ENCODE measurements around the gene SNORC.

Gene SNORC

DNA sequence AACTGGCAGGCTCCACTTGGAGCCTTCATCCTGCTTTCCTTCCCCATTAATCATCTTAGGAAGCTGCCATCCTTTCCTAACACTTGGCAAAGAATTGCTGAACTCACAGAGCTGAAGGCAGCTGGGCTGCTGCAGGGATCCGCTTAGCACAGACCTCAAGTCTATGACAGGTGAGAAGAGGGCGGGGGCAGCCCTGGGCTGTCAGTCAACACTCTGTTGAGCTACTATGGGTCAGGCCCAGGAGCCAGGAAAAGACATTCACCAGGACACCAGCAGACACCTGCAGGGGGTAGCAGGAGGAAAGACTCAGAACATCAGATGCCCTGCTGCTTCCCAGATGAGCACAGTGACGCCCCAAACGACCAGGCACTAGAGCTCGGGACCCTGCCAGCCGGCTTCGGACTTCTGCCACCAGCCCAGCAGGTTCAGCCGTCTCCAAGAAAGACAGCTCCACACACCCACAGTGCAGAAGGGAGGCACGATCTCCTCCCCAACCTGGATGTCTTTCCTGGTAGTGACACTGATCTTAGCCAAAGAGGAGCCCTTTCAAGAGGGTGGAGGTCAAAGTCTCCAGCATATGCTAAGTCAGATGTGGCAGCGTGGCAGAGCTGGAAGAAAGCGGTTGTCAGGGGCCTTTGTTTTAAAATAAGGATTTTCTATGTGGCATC, 55.2 kb downstream of the SNORC start:
- no peak for DNase-seq (ENCODE audit: low read depth in 2 of 2, low spot score in 1 of 2)

- DNase-seq (ENCODE audit: low read depth in 2 of 2, low spot score in 1 of 2): no peak
Observed at GRCh38 chr2:232925821-232926156, 55.7 kb downstream of the SNORC start.

DNA sequence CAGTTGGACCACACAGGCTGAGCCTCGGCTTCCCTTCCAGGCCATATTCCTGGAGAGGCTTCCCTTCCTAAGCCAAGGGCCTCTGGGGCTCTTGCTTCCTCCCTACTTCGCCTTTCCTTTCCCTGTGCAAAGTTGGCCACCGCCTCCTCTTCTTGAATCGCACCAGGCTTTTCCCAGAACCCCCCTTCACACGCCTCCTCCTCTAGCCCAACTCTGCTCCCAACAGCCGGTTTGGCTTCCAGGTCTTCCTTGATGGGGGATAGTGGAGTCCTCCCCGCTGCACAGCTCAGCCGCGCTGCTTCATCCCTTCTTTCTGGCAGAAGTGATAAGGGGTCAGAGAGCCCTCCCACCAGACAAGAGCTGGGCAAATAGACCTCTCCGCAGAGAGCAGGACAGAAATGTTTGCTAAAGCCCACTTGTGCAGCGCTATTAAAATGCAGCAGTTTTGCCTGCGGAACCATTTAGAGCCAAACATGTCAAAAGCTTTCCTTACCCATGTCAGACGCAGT, 56.4 kb downstream of the SNORC start:
- DNase-seq (ENCODE audit: low read depth in 2 of 2, low spot score in 1 of 2): no peak

GRCh38 chr2:232927032-232927792, 57.1 kb downstream of the SNORC start:
- no peak for DNase-seq (ENCODE audit: low read depth in 2 of 2, low spot score in 1 of 2)

- no peak for DNase-seq (ENCODE audit: low read depth in 2 of 2, low spot score in 1 of 2)
Observed at GRCh38 chr2:232927793-232928550, 57.9 kb downstream of the SNORC start.

Data from stimulated activated CD8-positive, alpha-beta memory T cell treated with anti-CD3 and anti-CD28 coated beads, Interleukin-4, amount 100 ng/mL, for 1 hour (primary cell).